HG02571 (cell line): ENCODE measurements around the gene CSTPP1.
"Not testable (repeated sequence)": the region's sequence is repeated elsewhere in the genome, so short reads cannot be mapped to it uniquely, and the experiment has no call there.

Experiments used
- ATAC-seq: cut with Tn5 transposase; IDR thresholded peaks from one replicate; pipeline ENCODE4 v1.9.1; 2021; ENCODE audit warnings: mild to moderate bottlenecking, moderate library complexity; ENCODE audit not compliant: unreplicated experiment

CSTPP1 gene

DNA sequence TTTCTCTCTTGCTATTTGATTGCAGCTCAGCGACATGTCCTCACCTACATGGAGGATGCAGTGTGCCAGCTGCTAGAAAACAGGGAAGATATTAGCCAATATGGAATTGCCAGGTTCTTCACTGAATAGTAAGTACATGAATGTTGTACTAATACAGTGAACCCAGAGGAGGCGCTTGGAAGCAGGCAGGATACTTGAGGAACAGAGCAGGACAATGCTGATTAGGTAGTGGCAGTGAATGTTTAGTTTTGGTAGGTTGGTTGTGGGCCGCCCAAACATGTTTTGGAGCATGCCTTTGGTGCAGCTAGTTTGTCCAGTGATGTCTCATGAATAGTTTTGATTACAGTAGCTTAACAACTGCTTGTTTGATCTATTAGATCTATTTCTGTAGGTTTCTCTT lies 50.6 kb downstream of the CSTPP1 start:
- ATAC-seq, result no peak

DNA sequence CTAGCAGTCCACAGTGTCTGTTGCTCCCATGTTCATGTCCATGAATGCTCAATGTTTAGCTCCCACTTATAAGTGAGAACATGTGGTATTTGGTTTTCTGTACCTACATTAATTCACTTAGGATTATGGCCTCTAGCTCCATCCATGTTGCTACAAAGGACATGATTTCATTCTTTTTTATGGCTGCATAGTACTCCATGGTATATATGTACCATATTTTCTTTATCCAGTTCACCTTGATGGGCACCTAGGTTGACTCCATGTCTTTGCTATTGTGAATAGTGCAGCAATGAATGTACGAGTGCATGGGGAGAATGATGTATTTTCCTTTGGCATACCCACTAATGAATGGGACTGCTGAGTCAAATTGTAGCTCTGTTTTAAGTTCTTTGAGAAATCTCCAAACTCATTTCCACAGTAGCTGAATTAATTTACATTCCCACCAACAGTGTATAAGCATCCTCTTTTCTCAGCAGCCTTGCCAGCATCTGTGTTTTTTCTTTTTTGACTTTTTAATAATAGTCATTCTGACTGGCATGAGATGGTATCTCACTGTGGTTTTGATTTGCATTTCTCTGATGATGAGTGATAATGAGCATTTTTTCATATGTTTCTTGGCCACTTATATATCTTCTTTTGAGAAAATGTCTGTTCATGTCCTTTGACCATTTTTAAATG lies 53.4 kb downstream of the CSTPP1 start:
- not testable (repeated sequence) for ATAC-seq

DNA sequence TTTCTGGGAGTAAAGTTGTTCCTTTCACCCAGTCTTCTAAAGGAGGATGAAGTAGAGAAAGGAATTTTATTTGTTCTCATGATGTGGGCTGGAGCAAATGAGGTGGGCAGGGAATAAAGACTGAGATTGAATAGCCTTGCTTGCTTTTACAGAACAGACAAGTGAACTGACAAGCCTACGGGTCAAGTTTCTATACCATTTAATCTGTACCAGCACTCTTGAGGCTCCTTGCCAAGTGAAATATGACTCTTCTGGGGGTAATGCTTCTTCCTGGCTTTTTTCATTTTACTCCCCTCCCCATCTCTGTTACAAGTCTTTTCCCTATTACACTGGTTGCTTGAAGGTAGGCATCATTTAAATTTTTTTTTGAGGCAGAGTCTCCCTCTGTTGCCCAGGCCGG lies 54.8 kb downstream of the CSTPP1 start:
- no peak for ATAC-seq

DNA sequence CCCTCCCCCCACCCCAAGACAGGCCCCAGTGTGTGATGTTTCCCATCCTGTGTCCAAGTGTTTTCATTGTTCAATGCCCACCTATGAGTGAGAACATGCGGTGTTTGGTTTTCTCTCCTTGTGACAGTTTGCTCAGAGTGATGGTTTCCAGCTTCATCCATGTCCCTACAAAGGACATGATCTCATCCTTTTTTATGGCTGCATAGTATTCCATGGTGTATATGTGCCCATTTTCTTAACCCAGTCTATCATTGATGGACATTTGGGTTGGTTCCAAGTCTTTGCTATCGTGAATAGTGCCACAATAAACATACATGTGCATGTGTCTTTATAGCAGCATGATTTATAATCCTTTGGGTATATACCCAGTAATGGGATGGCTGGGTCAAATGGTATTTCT lies 55.8 kb downstream of the CSTPP1 start:
- ATAC-seq, result not testable (repeated sequence)

DNA sequence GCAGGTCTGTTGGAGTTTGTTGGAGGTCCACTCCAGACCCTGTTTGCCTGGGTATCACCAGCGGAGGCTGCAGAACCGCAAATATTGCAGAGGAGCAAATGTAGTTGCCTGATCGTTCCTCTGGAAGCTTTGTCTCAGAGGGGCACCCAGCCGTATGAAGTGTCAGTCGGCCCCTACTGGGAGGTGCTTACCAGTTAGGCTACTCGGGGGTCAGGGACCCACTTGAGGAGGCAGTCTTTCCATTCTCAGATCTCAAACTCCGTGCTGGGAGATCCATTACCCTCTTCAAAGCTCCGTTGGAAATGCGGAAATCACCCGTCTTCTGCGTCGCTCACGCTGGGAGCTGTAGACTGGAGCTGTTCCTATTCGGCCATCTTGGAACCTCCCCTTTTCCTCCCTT lies 61.2 kb downstream of the CSTPP1 start:
- ATAC-seq, result not testable (repeated sequence)

DNA sequence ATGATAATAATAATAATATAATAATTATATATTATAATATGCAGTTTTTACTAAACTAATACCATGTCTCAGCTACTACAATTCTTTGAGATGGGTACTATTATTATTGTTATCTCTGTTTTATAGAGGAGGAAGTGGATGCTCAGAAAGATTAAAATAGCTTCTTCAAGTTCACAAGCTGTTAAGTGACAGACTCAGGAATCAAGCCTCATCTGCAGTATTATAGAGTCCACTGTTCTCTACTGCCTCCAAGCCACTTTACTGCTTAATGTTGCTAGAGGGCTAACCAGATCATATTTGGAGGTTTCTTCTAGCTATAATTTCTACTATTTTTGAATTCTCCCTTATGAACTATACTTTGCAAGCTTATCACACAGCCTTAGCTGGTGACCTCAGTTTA lies 62.7 kb downstream of the CSTPP1 start:
- ATAC-seq, result no peak

DNA sequence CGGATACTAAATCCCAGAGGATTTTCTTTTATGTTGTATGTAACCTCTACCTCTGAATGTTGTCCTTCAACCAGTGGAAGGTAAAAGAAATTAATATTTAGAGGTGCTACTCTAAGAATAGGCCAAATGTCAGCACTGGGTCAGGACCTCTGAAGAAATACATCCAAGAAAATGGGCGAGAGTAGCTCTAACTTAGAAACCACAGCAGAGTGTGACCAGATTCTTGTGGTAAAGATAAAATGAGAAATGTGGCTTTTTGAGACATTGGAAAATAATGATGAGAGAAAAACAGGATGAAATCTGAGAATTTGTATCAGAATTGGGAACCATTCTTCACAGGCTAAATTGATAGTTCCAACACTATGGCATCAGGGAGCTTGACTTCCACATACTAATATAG lies 63.5 kb downstream of the CSTPP1 start:
- ATAC-seq, result no peak

GRCh38 chr11:47001781-47002181 lies 65.2 kb downstream of the CSTPP1 start:
- no peak for ATAC-seq

DNA sequence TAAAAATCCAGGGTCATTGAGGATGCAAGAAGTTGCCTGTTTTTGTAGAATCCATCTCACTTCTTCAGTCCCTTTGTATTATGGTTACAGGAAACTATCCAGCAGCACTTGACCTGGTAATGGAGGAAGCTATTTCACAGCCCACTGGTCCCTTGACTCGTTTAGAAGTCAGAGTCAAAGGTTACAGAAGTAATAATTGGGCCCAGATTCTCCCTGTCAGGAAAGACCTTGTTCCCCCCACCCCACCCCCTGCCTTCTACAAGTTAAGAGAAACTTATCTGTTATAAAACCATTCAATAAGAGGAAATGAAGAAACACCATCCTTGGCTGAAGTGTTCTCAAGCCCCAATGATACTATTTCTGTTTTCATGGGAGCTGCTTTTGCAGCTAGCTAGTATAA lies 65.8 kb downstream of the CSTPP1 start:
- no peak for ATAC-seq

- ATAC-seq, result no peak
Observed at GRCh38 chr11:47003180-47003877, 66.8 kb downstream of the CSTPP1 start.

DNA sequence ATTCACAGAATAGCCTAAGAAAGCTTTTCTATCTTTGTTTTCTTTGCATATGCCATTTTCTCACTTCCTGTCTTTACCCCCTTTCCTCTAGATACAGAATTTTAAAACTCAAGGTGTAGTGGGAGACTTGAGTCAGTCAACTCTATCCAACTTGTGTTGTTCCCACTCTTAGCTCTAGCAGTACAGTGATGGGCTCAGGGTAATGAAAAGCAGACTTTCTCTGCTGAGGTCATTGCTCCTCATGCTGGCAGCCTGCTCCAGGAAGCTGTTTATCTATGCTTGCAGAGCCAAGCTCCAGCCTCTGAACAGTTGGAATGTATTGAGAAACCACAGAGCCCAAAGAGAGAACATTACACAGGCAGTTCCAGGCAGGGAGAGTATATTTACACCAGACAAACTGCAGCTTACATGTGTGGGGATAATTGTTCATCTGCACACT lies 68.1 kb downstream of the CSTPP1 start:
- no peak for ATAC-seq

- ATAC-seq, result no peak
Observed at GRCh38 chr11:47005441-47005840, 68.9 kb downstream of the CSTPP1 start.

- no peak for ATAC-seq
Observed at GRCh38 chr11:47007579-47007978, 71.0 kb downstream of the CSTPP1 start.

GRCh38 chr11:47010179-47010578 lies 73.6 kb downstream of the CSTPP1 start:
- no peak for ATAC-seq

DNA sequence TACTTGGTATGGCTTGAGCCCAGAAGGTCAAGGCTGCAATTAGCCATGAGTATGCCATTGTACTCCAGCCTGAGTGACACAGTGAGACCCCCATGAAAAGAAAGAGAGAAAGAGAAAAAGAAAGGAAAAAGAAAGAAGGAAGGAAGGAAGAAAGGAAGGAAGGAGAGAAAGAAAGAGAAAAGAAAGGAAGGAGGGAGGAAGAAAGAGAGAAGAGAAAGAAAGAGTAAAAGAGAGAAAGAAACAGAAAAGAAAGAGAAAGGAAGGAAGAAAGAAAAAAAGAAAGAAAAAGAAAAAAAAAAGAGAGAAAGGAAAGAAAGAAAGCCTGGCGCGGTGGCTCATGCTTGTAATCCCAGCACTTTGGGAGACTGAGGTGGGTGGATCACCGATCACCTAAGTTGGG lies 77.5 kb downstream of the CSTPP1 start:
- ATAC-seq, result no peak

DNA sequence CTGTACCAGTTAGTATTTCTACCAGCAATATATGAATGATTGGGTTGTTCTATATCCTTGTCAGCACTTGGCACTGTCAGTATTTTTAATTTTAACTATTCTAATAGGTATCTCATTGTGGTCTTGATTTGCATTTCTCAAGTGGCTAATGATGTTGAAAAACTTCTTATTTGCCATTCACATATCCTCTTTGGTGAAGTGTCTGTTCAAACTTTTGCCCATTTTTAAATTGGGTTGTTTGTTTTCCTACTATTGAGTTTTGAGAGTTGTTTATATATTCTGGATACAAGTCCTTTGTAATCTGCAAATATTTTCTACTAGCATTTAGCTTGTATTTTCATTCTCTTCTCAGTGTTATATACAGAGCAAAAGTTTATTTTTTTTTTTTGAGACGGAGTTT lies 82.1 kb downstream of the CSTPP1 start:
- ATAC-seq, result no peak

DNA sequence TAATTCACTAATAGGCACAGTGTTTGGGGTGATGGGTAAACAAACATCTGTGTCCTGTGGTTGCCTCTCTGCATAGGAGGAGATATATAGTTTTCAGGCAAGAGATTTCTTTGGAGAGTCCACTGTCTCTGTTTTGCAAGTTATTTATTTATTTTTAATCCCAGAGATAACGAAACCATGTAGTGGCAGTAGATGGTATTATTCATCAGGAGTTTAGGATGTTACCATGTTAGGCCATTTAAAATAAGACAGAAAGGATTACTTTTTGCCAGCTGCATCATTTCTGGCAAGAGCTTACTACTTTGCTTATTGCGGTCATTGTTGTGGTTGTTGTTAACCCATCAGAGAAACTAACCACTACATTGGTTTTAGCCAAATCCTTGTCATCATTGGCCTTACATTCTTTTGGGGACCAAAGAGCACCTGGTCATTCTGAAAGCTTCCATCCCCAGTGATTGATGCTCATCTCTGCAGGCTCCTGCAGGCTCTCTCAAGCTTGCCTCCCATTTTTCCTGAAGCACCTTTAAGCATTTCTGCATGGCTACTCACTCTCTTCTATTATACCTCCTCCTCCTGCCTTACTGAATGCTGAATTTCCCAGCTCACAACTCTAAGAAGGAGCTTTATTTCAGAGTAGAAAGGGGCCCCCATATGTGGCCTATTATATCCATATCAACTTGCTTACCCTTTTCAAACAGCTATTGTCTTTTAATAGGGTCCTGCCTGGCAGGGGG lies 84.4 kb downstream of the CSTPP1 start:
- ATAC-seq, result no peak

- no peak for ATAC-seq
Observed at GRCh38 chr11:47021527-47021818, 84.9 kb downstream of the CSTPP1 start.

GRCh38 chr11:47021965-47022364 lies 85.4 kb downstream of the CSTPP1 start:
- ATAC-seq, result no peak

- no peak for ATAC-seq
Observed at GRCh38 chr11:47028195-47029093, 91.9 kb downstream of the CSTPP1 start.

- ATAC-seq, result no peak
Observed at GRCh38 chr11:47033439-47033838, 96.9 kb downstream of the CSTPP1 start.
